ENCODE measurements around the gene DGKD.

Gene DGKD

GRCh38 chr2:233399306-233400225 lies 45.3 kb downstream of the DGKD start:
- H3K4me3 ChIP-seq (ENCODE audit: low read length), result no peak overlapping the region
- H4K20me1 ChIP-seq (ENCODE audit: insufficient read depth, low read length), result no peaks in the 10 kb centered on the region
- H3K9ac ChIP-seq (ENCODE audit: low read length), result no peak overlapping the region
- H3K27me3 ChIP-seq (ENCODE audit: low read depth, low read length), result no peaks in the 10 kb centered on the region
- no peak overlapping the region for H3K27ac ChIP-seq (ENCODE audit: low read length)
- H3K9me3 ChIP-seq (ENCODE audit: insufficient read depth, low read length), result no peaks in the 10 kb centered on the region
- H3K36me3 ChIP-seq (replicated peaks; ENCODE audit: low read depth, low read length), result no peaks in the 10 kb centered on the region
- H3K4me1 ChIP-seq (ENCODE audit: low read length), result no peaks in the 10 kb centered on the region
- H3K79me2 ChIP-seq (ENCODE audit: low read length), result no peaks in the 10 kb centered on the region
- no peak for TF ChIP-seq EZH2phosphoT487 (IDR thresholded peaks at IDR 0.05; ENCODE audit: low read depth)
- TF ChIP-seq, protein P1, sequence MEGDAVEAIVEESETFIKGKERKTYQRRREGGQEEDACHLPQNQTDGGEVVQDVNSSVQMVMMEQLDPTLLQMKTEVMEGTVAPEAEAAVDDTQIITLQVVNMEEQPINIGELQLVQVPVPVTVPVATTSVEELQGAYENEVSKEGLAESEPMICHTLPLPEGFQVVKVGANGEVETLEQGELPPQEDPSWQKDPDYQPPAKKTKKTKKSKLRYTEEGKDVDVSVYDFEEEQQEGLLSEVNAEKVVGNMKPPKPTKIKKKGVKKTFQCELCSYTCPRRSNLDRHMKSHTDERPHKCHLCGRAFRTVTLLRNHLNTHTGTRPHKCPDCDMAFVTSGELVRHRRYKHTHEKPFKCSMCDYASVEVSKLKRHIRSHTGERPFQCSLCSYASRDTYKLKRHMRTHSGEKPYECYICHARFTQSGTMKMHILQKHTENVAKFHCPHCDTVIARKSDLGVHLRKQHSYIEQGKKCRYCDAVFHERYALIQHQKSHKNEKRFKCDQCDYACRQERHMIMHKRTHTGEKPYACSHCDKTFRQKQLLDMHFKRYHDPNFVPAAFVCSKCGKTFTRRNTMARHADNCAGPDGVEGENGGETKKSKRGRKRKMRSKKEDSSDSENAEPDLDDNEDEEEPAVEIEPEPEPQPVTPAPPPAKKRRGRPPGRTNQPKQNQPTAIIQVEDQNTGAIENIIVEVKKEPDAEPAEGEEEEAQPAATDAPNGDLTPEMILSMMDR (IDR thresholded peaks at IDR 0.05; ENCODE audit: low read depth, low read length), result no peak
- no peak overlapping the region for H3K4me2 ChIP-seq (ENCODE audit: low read length)
- H2AFZ ChIP-seq (ENCODE audit: low read depth, low read length), result no peak overlapping the region

DNA sequence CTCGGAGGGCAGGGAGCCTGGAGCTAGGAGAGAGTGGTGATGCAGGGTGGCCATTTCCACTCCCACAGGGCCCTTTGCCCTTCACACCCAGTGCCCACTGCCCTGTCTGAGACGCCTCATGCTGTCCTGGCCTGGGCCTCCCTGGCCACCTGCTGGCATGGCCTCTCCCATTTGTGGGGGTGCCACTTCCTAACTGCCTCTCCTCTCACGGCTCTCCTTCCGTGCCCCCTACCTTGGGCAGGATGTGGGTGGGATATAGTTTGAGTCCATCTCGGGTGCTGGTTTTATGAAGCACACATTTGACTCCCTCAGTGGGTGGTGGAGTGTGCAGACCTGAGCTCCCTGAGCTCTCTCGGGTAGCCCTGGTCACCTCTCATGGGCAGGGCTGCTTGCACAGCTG lies 46.0 kb downstream of the DGKD start:
- no peaks in the 10 kb centered on the region for H3K79me2 ChIP-seq (ENCODE audit: low read length)
- H3K27me3 ChIP-seq (ENCODE audit: low read depth, low read length), result no peaks in the 10 kb centered on the region
- no peaks in the 10 kb centered on the region for H4K20me1 ChIP-seq (ENCODE audit: insufficient read depth, low read length)
- H3K27ac ChIP-seq (ENCODE audit: low read length), result no peak overlapping the region
- no peaks in the 10 kb centered on the region for H3K36me3 ChIP-seq (replicated peaks; ENCODE audit: low read depth, low read length)
- TF ChIP-seq, protein P1 (IDR thresholded peaks at IDR 0.05; ENCODE audit: low read depth, low read length), result no peak
- TF ChIP-seq EZH2phosphoT487 (IDR thresholded peaks at IDR 0.05; ENCODE audit: low read depth), result no peak
- no peak overlapping the region for H3K9ac ChIP-seq (ENCODE audit: low read length)
- no peaks in the 10 kb centered on the region for H3K4me1 ChIP-seq (ENCODE audit: low read length)
- H2AFZ ChIP-seq (ENCODE audit: low read depth, low read length), result no peak overlapping the region
- no peak overlapping the region for H3K4me3 ChIP-seq (ENCODE audit: low read length)
- H3K4me2 ChIP-seq (ENCODE audit: low read length), result no peak overlapping the region
- no peaks in the 10 kb centered on the region for H3K9me3 ChIP-seq (ENCODE audit: insufficient read depth, low read length)

DNA sequence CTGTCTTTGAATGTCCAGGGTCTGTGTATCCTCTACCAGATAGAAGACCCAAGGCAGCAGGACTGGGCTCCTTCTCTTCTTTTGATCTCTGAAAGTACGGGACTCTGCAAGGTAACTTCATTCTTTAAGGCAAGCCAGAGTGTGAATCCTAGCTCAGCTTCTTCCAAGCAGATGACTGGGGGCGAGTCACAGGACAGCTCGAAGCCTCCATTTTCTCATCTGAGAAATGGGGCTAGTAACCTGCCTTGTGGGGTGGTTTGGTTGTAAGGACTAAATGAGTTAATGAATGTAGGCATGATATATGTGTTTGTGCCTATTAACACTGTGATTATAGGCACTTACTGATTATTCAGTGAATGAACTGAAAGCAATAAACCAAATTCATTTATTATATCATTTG lies 46.7 kb downstream of the DGKD start:
- H3K9me3 ChIP-seq (ENCODE audit: insufficient read depth, low read length), result no peaks in the 10 kb centered on the region
- no peak overlapping the region for H3K4me3 ChIP-seq (ENCODE audit: low read length)
- no peak overlapping the region for H3K4me2 ChIP-seq (ENCODE audit: low read length)
- no peaks in the 10 kb centered on the region for H3K79me2 ChIP-seq (ENCODE audit: low read length)
- TF ChIP-seq, protein P1 (IDR thresholded peaks at IDR 0.05; ENCODE audit: low read depth, low read length), result no peak
- no peak for TF ChIP-seq EZH2phosphoT487 (IDR thresholded peaks at IDR 0.05; ENCODE audit: low read depth)
- H3K4me1 ChIP-seq (ENCODE audit: low read length), result no peaks in the 10 kb centered on the region
- no peak overlapping the region for H2AFZ ChIP-seq (ENCODE audit: low read depth, low read length)
- H3K36me3 ChIP-seq (replicated peaks; ENCODE audit: low read depth, low read length), result no peaks in the 10 kb centered on the region
- no peak overlapping the region for H3K27ac ChIP-seq (ENCODE audit: low read length)
- H3K9ac ChIP-seq (ENCODE audit: low read length), result no peak overlapping the region
- H3K27me3 ChIP-seq (ENCODE audit: low read depth, low read length), result no peaks in the 10 kb centered on the region
- H4K20me1 ChIP-seq (ENCODE audit: insufficient read depth, low read length), result no peaks in the 10 kb centered on the region

GRCh38 chr2:233402346-233402745 lies 48.1 kb downstream of the DGKD start:
- no peak overlapping the region for H3K4me2 ChIP-seq (ENCODE audit: low read length)
- H3K36me3 ChIP-seq (replicated peaks; ENCODE audit: low read depth, low read length), result no peaks in the 10 kb centered on the region
- H3K9ac ChIP-seq (ENCODE audit: low read length), result no peak overlapping the region
- no peaks in the 10 kb centered on the region for H3K4me1 ChIP-seq (ENCODE audit: low read length)
- TF ChIP-seq, protein P1 (IDR thresholded peaks at IDR 0.05; ENCODE audit: low read depth, low read length), result no peak
- TF ChIP-seq EZH2phosphoT487 (IDR thresholded peaks at IDR 0.05; ENCODE audit: low read depth), result no peak
- H3K9me3 ChIP-seq (ENCODE audit: insufficient read depth, low read length), result no peaks in the 10 kb centered on the region
- no peak overlapping the region for H3K27ac ChIP-seq (ENCODE audit: low read length)
- no peaks in the 10 kb centered on the region for H4K20me1 ChIP-seq (ENCODE audit: insufficient read depth, low read length)
- no peaks in the 10 kb centered on the region for H3K79me2 ChIP-seq (ENCODE audit: low read length)
- H3K27me3 ChIP-seq (ENCODE audit: low read depth, low read length), result no peaks in the 10 kb centered on the region
- H2AFZ ChIP-seq (ENCODE audit: low read depth, low read length), result no peak overlapping the region
- H3K4me3 ChIP-seq (ENCODE audit: low read length), result no peak overlapping the region

Data from OCI-LY3 (cell line).